HEK293 (cell line): ENCODE results near the gene MATN4.
A peak's percentile ranks its signal among the peaks of the same experiment; 100 is the strongest.

Experiments used
- GLIS1 ChIP-seq: fragments of 450-650 bp; formaldehyde crosslinking; IDR thresholded peaks from 2 replicates; pipeline ENCODE4 v1.5.1; 2016; ENCODE audit warnings: missing biosample characterization, missing genetic modification characterization
- HOXC10 ChIP-seq: sonication (generic); formaldehyde crosslinking; IDR thresholded peaks from 2 replicates; pipeline ENCODE4 v1.8.1; 2023; ENCODE audit warnings: mild to moderate bottlenecking, missing genetic modification reagents
- SP2 ChIP-seq: fragments of 450-650 bp; formaldehyde crosslinking; IDR thresholded peaks from 2 replicates; pipeline ENCODE4 v1.5.1; 2016; ENCODE audit warnings: missing biosample characterization, missing genetic modification characterization
- ZFP37 ChIP-seq: fragments of 450-650 bp; formaldehyde crosslinking; IDR thresholded peaks from 2 replicates; pipeline ENCODE4 v1.5.1; 2016; ENCODE audit warnings: missing biosample characterization, missing genetic modification characterization
- ZNF10 ChIP-seq: fragments of 450-650 bp; formaldehyde crosslinking; IDR thresholded peaks from 2 replicates; pipeline ENCODE4 v1.5.1; 2017; ENCODE audit warnings: missing biosample characterization, missing genetic modification characterization
- ZNF184 ChIP-seq: fragments of 450-650 bp; IDR thresholded peaks from 2 replicates; pipeline ENCODE4 v1.5.1; 2018; ENCODE audit warnings: missing biosample characterization, mild to moderate bottlenecking, missing genetic modification characterization
- ZNF292 ChIP-seq: fragments of 450-650 bp; formaldehyde crosslinking; IDR thresholded peaks from 2 replicates; pipeline ENCODE4 v1.5.1; 2016; ENCODE audit warnings: low read depth, missing biosample characterization, missing genetic modification characterization, borderline replicate concordance
- ZNF350 ChIP-seq: fragments of 450-650 bp; formaldehyde crosslinking; IDR thresholded peaks from 2 replicates; pipeline ENCODE4 v1.5.0; 2017; ENCODE audit warnings: missing biosample characterization, mild to moderate bottlenecking, missing genetic modification characterization
- ZNF366 ChIP-seq: fragments of 450-650 bp; formaldehyde crosslinking; conservative IDR thresholded peaks from 2 replicates; pipeline ENCODE4 v1.5.1; 2016; ENCODE audit warnings: missing biosample characterization, missing genetic modification characterization
- ZNF433 ChIP-seq: fragments of 450-650 bp; formaldehyde crosslinking; IDR thresholded peaks from 2 replicates; pipeline ENCODE4 v1.5.1; 2016; ENCODE audit warnings: missing biosample characterization, missing genetic modification characterization, low read depth
- ZNF600 ChIP-seq: fragments of 450-650 bp; formaldehyde crosslinking; IDR thresholded peaks from 2 replicates; pipeline ENCODE4 v1.5.1; 2016; ENCODE audit warnings: missing biosample characterization, missing genetic modification characterization
- ZNF624 ChIP-seq: fragments of 450-650 bp; formaldehyde crosslinking; IDR thresholded peaks from 2 replicates; pipeline ENCODE4 v1.5.1; 2017; ENCODE audit warnings: missing biosample characterization, missing genetic modification characterization
- ZNF629 ChIP-seq: fragments of 450-650 bp; formaldehyde crosslinking; IDR thresholded peaks from 2 replicates; pipeline ENCODE4 v1.5.1; 2017; ENCODE audit warnings: missing biosample characterization, missing genetic modification characterization
- ZSCAN16 ChIP-seq: fragments of 450-650 bp; formaldehyde crosslinking; IDR thresholded peaks from 2 replicates; pipeline ENCODE4 v1.5.1; 2016; ENCODE audit warnings: missing biosample characterization, missing genetic modification characterization
- TF ChIP-seq, protein P1 (sequence below): fragments of 450-650 bp; formaldehyde crosslinking; IDR thresholded peaks from 2 replicates; pipeline ENCODE4 v1.5.1; 2016; ENCODE audit warnings: missing biosample characterization, missing genetic modification characterization
- TF ChIP-seq, protein P2 (sequence below): fragments of 450-650 bp; formaldehyde crosslinking; IDR thresholded peaks from 2 replicates; pipeline ENCODE4 v1.5.1; 2016; ENCODE audit warnings: missing biosample characterization, missing genetic modification characterization
- TF ChIP-seq, protein P3 (sequence below): fragments of 450-650 bp; IDR thresholded peaks from 2 replicates; pipeline ENCODE4 v1.5.1; 2018; ENCODE audit warnings: missing biosample characterization, missing genetic modification characterization
- TF ChIP-seq, protein P4 (sequence below): fragments of 450-650 bp; formaldehyde crosslinking; IDR thresholded peaks from 2 replicates; pipeline ENCODE4 v1.5.1; 2016; ENCODE audit warnings: missing biosample characterization, missing genetic modification characterization, borderline replicate concordance
- TF ChIP-seq, protein P5 (sequence below): fragments of 450-650 bp; formaldehyde crosslinking; IDR thresholded peaks from 2 replicates; pipeline ENCODE4 v1.5.1; 2016; ENCODE audit warnings: missing biosample characterization, missing genetic modification characterization

MATN4 gene

DNA sequence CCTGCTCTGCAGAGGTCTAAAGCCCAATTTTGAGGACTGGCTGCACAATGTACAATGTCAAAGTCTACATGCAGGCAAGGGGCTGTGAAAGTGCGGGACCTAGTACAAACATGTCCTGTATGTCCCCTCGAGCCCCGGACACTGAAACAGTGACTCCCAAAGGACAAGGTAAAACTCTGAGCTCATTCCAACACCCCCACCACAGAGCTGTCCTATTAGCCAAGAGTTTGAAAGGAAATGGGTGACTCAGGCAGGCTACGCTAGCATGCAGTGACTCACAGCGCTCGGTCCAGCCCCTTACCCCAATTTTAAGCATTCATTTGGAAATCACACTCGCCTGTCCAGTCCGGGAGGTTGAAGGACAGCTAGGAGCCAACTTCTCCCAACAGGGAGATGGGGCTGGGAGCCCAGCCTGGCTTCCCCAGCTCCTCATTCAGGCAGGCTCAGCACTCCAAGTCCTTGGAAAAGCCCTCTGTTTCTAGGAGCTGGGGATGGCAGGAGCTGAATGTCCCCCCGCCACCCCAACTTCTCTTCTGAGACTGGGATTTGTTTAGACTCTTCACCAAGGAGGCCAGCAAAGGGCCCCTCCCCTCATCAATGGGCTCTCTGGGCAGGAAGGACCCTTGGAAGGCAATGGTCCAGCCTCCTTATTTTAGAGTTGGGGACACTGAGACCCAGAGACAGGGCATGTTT is 36.2 kb upstream of the MATN4 start (continued):
- TF ChIP-seq, protein P1, sequence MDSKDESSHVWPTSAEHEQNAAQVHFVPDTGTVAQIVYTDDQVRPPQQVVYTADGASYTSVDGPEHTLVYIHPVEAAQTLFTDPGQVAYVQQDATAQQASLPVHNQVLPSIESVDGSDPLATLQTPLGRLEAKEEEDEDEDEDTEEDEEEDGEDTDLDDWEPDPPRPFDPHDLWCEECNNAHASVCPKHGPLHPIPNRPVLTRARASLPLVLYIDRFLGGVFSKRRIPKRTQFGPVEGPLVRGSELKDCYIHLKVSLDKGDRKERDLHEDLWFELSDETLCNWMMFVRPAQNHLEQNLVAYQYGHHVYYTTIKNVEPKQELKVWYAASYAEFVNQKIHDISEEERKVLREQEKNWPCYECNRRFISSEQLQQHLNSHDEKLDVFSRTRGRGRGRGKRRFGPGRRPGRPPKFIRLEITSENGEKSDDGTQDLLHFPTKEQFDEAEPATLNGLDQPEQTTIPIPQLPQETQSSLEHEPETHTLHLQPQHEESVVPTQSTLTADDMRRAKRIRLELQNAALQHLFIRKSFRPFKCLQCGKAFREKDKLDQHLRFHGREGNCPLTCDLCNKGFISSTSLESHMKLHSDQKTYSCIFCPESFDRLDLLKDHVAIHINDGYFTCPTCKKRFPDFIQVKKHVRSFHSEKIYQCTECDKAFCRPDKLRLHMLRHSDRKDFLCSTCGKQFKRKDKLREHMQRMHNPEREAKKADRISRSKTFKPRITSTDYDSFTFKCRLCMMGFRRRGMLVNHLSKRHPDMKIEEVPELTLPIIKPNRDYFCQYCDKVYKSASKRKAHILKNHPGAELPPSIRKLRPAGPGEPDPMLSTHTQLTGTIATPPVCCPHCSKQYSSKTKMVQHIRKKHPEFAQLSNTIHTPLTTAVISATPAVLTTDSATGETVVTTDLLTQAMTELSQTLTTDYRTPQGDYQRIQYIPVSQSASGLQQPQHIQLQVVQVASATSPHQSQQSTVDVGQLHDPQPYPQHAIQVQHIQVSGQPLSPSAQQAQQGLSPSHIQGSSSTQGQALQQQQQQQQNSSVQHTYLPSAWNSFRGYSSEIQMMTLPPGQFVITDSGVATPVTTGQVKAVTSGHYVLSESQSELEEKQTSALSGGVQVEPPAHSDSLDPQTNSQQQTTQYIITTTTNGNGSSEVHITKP (tag by site-specific recombination) = peak; percentile 27
- peak; percentile 23; the same call in 1 of the 2 replicates for TF ChIP-seq SP2
- TF ChIP-seq, protein P2, sequence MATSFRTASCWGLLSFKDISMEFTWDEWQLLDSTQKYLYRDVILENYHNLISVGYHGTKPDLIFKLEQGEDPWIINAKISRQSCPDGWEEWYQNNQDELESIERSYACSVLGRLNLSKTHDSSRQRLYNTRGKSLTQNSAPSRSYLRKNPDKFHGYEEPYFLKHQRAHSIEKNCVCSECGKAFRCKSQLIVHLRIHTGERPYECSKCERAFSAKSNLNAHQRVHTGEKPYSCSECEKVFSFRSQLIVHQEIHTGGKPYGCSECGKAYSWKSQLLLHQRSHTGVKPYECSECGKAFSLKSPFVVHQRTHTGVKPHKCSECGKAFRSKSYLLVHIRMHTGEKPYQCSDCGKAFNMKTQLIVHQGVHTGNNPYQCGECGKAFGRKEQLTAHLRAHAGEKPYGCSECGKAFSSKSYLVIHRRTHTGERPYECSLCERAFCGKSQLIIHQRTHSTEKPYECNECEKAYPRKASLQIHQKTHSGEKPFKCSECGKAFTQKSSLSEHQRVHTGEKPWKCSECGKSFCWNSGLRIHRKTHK (tag by site-specific recombination) = no peak
- TF ChIP-seq ZFP37 (tag by site-specific recombination) = peak; percentile 49; the same call in 1 of the 2 replicates
- no peak for TF ChIP-seq ZNF350
- TF ChIP-seq ZNF624 = no peak
- TF ChIP-seq, protein P3, sequence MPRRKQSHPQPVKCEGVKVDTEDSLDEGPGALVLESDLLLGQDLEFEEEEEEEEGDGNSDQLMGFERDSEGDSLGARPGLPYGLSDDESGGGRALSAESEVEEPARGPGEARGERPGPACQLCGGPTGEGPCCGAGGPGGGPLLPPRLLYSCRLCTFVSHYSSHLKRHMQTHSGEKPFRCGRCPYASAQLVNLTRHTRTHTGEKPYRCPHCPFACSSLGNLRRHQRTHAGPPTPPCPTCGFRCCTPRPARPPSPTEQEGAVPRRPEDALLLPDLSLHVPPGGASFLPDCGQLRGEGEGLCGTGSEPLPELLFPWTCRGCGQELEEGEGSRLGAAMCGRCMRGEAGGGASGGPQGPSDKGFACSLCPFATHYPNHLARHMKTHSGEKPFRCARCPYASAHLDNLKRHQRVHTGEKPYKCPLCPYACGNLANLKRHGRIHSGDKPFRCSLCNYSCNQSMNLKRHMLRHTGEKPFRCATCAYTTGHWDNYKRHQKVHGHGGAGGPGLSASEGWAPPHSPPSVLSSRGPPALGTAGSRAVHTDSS (tag by site-specific recombination) = no peak
- no peak for TF ChIP-seq ZNF10 (tag by site-specific recombination)
- no peak for TF ChIP-seq ZNF292 (tag by site-specific recombination)
- no peak for TF ChIP-seq ZNF433 (tag by site-specific recombination)
- TF ChIP-seq ZNF629 = peak; percentile 87
- peak; percentile 51; the same call in 1 of the 2 replicates for TF ChIP-seq ZNF184 (tag by site-specific recombination)
- no peak for TF ChIP-seq ZSCAN16
- 0 out of 2 replicates have a peak, but pooled peaks have one; percentile 18 for TF ChIP-seq ZNF600 (tag by site-specific recombination)
- no peak; the same call in 1 of the 2 replicates for TF ChIP-seq ZNF366 (tag by site-specific recombination)
- no peak for TF ChIP-seq HOXC10
- TF ChIP-seq, protein P4, sequence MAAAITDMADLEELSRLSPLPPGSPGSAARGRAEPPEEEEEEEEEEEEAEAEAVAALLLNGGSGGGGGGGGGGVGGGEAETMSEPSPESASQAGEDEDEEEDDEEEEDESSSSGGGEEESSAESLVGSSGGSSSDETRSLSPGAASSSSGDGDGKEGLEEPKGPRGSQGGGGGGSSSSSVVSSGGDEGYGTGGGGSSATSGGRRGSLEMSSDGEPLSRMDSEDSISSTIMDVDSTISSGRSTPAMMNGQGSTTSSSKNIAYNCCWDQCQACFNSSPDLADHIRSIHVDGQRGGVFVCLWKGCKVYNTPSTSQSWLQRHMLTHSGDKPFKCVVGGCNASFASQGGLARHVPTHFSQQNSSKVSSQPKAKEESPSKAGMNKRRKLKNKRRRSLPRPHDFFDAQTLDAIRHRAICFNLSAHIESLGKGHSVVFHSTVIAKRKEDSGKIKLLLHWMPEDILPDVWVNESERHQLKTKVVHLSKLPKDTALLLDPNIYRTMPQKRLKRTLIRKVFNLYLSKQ (tag by site-specific recombination) = no peak
- TF ChIP-seq GLIS1 = peak; percentile 15; the same call in 1 of the 2 replicates
- TF ChIP-seq, protein P5, sequence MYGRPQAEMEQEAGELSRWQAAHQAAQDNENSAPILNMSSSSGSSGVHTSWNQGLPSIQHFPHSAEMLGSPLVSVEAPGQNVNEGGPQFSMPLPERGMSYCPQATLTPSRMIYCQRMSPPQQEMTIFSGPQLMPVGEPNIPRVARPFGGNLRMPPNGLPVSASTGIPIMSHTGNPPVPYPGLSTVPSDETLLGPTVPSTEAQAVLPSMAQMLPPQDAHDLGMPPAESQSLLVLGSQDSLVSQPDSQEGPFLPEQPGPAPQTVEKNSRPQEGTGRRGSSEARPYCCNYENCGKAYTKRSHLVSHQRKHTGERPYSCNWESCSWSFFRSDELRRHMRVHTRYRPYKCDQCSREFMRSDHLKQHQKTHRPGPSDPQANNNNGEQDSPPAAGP (tag by site-specific recombination) = 0 out of 2 replicates have a peak, but pooled peaks have one; percentile 17
- TF ChIP-seq, all 188 proteins: peak for 11
